Skeletal muscle tissue (tissue), 4 donors: ENCODE results near the gene ZFYVE9. TPM values are rescaled to one million over a fixed set of nuclear protein-coding genes. Genes with fewer than 3 reads are reported as not detected.

ENCODE experiments used
- H3K27ac ChIP-seq: one replicate; pipeline ENCODE4 v1.7.0; 2013; ENCODE audit warnings: mild to moderate bottlenecking, low read depth, low read length, inconsistent platforms
- H3K27me3 ChIP-seq, 3 donors: one replicate each; pipeline ENCODE4 v1.7.0; 2013; ENCODE audit warnings: low read length in 3 of 3; ENCODE audit not compliant: control insufficient read depth in 3 of 3, insufficient read depth in 3 of 3
- H3K36me3 ChIP-seq, 3 donors: one replicate each; pipeline ENCODE4 v1.7.0; 2013; ENCODE audit warnings: low read length in 3 of 3; ENCODE audit not compliant: control insufficient read depth in 3 of 3, insufficient read depth in 3 of 3
- H3K4me1 ChIP-seq, 3 donors: one replicate each; pipeline ENCODE4 v1.7.0; 2013; ENCODE audit warnings: low read length in 3 of 3, mild to moderate bottlenecking in 3 of 3; ENCODE audit not compliant: control insufficient read depth in 3 of 3, insufficient read depth in 3 of 3
- H3K4me3 ChIP-seq, 3 donors: one replicate each; pipeline ENCODE4 v1.7.0; 2013; ENCODE audit warnings: low read length in 3 of 3
- H3K9ac ChIP-seq, 3 donors: one replicate each; pipeline ENCODE4 v1.7.0; 2013; ENCODE audit warnings: low read length in 3 of 3, mild to moderate bottlenecking in 3 of 3, moderate library complexity in 2 of 3, low read depth in 1 of 3
- H3K9me3 ChIP-seq, 3 donors: one replicate each; pipeline ENCODE4 v1.7.0; 2013; ENCODE audit warnings: low read length in 3 of 3; ENCODE audit not compliant: control insufficient read depth in 3 of 3
- total RNA-seq: library from RNA; depleted of rRNA; stranded (reverse); fragments of >200 nt; gene quantifications from one replicate; pipeline ENCODE4 v1.2.3, GENCODE V29; 2014
- donor health status: Osteomylitis.

The ZFYVE9 gene
- total RNA-seq, 1 donor from 2014 or later: 33.9 TPM

DNA sequence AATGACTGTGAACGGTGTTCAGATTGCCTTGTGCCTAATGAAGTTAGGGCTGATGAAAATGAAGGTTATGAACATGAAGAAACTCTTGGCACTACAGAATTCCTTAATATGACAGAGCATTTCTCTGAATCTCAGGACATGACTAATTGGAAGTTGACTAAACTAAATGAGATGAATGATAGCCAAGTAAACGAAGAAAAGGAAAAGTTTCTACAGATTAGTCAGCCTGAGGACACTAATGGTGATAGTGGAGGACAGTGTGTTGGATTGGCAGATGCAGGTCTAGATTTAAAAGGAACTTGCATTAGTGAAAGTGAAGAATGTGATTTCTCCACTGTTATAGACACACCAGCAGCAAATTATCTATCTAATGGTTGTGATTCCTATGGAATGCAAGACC, 96.6 kb downstream of the ZFYVE9 start:
- H3K9me3 ChIP-seq: no peaks in the 10 kb centered on the region
- H3K27ac ChIP-seq: no peak overlapping the region
- peaks cover 0 to 8% (median 0%) of the 10 kb centered on the region in 3 donors for H3K36me3 ChIP-seq
- H3K4me3 ChIP-seq: no peak overlapping the region
- no peak overlapping the region for H3K9ac ChIP-seq
- H3K27me3 ChIP-seq: no peaks in the 10 kb centered on the region
- no peaks in the 10 kb centered on the region for H3K4me1 ChIP-seq

DNA sequence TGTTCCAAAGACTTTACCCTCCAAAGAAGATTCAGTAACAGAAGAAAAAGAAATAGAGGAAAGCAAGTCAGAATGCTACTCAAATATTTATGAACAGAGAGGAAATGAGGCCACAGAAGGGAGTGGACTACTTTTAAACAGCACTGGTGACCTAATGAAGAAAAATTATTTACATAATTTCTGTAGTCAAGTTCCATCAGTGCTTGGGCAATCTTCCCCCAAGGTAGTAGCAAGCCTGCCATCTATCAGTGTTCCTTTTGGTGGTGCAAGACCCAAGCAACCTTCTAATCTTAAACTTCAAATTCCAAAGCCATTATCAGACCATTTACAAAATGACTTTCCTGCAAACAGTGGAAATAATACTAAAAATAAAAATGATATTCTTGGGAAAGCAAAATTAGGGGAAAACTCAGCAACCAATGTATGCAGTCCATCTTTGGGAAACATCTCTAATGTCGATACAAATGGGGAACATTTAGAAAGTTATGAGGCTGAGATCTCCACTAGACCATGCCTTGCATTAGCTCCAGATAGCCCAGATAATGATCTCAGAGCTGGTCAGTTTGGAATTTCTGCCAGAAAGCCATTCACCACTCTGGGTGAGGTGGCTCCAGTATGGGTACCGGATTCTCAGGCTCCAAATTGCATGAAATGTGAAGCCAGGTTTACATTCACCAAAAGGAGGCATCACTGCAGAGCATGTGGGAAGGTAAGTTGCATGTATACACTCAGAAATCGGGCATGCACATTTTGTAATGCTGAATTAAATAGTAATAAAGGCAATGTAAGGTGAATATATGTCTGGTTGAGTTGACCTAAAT, 97.2 kb downstream of the ZFYVE9 start:
- Histone ChIP-seq H3K4me3 (no peak overlapping the region), H3K4me1 (no peaks in the 10 kb centered on the region), H3K9me3 (no peaks in the 10 kb centered on the region), H3K36me3 (peaks cover 0 to 6% (median 0%) of the 10 kb centered on the region in 3 donors), H3K9ac (no peak overlapping the region), H3K27ac (no peak overlapping the region), H3K27me3 (no peaks in the 10 kb centered on the region)

DNA sequence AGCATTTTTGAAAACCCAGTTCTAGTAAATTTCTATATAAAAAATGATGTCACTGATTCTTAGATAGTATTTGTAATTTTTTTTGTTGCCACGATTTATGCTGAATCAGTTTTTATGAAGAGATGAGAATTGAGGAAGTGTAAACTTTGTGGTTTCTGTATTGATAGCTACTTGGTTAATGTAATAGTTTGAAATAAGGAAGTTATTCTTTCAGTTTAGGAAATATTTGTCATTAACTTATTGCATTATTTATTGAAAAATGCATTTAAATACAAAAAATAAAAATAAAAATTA, 97.8 kb downstream of the ZFYVE9 start:
- Histone ChIP-seq H3K9ac (no peak overlapping the region), H3K27ac (no peak overlapping the region), H3K4me1 (no peaks in the 10 kb centered on the region), H3K36me3 (peaks cover 0 to 3% (median 0%) of the 10 kb centered on the region in 3 donors), H3K4me3 (no peak overlapping the region), H3K27me3 (no peaks in the 10 kb centered on the region), H3K9me3 (no peaks in the 10 kb centered on the region)

DNA sequence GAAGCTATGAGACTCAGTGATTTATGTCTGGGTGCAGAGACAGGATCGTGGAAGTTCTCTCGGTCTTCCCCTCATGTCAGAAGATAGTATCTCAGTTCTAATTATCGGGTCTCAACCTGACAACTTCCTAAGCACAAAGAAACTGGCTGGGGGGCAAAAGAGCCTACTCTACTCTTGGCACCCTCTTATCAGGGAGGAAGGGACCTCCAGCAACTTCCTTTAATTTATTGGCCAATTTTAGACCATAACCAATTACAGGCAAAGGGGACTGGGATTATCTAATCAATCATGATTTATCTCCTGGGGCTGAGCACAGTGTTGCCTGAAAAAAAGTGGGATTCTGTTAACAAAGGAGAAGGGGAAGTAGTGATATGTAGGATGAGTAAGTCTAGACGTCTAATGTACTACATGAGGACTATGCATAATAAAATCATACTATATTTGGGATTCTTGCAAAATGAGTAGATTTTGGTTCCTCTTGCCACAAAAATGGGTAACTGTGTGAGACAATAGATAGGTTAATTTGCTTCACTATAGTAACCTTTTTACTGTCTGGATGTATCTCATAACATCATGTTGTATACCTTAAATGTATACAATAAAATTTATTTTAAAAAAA, 98.8 kb downstream of the ZFYVE9 start:
- Histone ChIP-seq H3K27me3 (no peaks in the 10 kb centered on the region), H3K4me1 (no peaks in the 10 kb centered on the region), H3K9me3 (no peaks in the 10 kb centered on the region), H3K4me3 (no peak overlapping the region), H3K36me3 (peaks cover 0 to 3% (median 0%) of the 10 kb centered on the region in 3 donors), H3K9ac (no peak overlapping the region), H3K27ac (no peak overlapping the region)

DNA sequence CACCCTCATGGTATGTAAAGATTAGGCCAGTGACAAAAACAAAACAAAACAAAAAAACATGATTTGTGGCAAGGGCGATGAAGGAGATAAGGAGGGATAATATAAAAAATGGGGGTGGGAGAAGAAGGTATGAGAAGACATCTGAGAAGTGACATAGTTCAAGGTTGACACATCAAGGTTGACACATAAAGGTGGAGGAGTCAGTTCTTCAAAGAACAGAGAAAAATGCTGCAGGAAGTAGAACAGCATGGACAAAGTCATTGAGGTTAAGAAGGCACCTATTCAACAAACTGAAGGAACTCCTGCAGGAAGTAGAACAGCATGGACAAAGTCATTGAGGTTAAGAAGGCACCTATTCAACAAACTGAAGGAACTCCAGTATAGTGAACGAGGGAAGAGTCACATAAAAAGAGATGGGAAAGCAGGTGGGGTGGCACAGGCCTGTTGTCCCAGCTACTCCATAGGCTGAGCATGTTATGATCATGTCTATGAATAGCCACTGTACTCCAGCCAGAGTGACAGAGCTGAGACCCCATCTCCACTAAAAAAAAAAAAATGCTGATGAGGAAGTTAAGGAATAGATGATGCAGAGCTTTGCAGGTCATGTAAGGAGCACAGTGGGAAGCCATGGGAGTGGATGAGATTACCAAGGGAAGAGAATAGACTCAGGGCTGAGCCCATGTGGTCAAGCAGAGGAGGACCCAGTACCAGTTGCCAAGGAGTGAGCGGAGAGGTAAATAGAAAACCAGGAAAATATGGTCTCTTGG, 101.5 kb downstream of the ZFYVE9 start:
- Histone ChIP-seq H3K4me3 (no peak overlapping the region), H3K4me1 (no peaks in the 10 kb centered on the region), H3K9me3 (no peaks in the 10 kb centered on the region), H3K9ac (no peak overlapping the region), H3K36me3 (no peaks in the 10 kb centered on the region), H3K27ac (no peak overlapping the region), H3K27me3 (no peaks in the 10 kb centered on the region)

DNA sequence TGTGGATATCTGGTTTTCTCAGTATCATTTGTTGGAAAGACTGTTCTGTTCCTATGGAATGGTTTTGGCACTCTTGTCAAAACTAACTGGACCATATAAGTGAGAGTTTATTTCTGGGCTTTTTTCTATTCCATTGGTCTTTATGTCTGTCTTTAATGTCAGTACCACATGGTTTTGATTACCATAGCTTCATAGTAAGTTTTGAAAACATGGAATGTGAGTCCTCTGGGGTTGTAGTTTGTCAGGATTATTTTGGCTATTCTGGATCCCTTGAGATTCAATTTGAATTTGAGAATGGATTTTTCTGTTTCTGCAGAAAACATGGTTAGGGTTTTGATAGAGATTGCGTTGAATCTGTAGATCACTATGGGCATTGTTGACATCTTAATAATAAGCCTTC, 107.9 kb downstream of the ZFYVE9 start:
- H3K27ac ChIP-seq: no peak overlapping the region
- no peaks in the 10 kb centered on the region for H3K27me3 ChIP-seq
- H3K36me3 ChIP-seq: no peaks in the 10 kb centered on the region
- H3K9ac ChIP-seq: no peak overlapping the region
- no peak overlapping the region for H3K4me3 ChIP-seq
- H3K9me3 ChIP-seq: no peaks in the 10 kb centered on the region
- H3K4me1 ChIP-seq: no peaks in the 10 kb centered on the region

DNA sequence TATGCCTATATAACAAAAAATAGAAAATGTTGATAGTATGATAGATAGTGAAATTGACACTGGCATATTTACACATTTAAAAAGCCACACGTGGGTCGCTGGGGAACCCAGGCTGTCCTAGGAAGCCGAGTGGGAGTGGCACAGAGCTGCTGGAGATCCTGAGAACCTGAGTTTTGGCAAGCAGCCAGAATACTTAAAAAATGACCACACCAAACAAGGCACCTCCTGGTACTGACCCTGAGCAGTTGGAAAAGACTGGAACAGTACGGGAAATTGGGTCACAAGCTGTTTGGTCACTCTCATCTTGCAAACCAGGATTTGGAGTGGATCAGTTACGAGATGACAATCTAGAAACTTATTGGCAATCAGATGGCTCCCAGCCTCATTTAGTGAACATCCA, 111.5 kb downstream of the ZFYVE9 start:
- no peaks in the 10 kb centered on the region for H3K27me3 ChIP-seq
- no peak overlapping the region for H3K27ac ChIP-seq
- no peaks in the 10 kb centered on the region for H3K9me3 ChIP-seq
- no peak overlapping the region for H3K4me3 ChIP-seq
- no peak overlapping the region for H3K9ac ChIP-seq
- no peaks in the 10 kb centered on the region for H3K36me3 ChIP-seq
- H3K4me1 ChIP-seq: peaks cover 0 to 4% (median 0%) of the 10 kb centered on the region in 3 donors

DNA sequence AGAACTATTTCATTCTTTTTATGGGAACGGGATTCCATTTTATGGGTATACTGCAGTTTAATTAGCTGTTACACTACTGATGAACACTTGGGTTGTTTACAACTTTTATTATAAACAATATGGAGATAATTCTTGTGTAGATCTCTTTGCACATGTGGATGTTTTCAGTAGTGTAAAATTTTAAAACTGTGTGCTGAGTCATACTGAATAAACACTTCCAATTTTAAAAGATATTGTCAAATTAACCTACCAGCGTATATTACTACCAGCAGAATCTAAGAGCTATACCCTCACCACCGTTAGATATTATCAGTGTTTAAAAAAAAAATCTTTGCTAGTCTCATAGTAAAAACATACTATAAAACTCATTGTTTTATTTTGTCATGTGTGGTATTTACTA, 118.0 kb downstream of the ZFYVE9 start:
- no peaks in the 10 kb centered on the region for H3K9me3 ChIP-seq
- no peak overlapping the region for H3K9ac ChIP-seq
- H3K4me1 ChIP-seq: peaks cover 0 to 5% (median 0%) of the 10 kb centered on the region in 3 donors
- no peak overlapping the region for H3K27ac ChIP-seq
- H3K4me3 ChIP-seq: no peak overlapping the region
- no peaks in the 10 kb centered on the region for H3K36me3 ChIP-seq
- no peaks in the 10 kb centered on the region for H3K27me3 ChIP-seq

DNA sequence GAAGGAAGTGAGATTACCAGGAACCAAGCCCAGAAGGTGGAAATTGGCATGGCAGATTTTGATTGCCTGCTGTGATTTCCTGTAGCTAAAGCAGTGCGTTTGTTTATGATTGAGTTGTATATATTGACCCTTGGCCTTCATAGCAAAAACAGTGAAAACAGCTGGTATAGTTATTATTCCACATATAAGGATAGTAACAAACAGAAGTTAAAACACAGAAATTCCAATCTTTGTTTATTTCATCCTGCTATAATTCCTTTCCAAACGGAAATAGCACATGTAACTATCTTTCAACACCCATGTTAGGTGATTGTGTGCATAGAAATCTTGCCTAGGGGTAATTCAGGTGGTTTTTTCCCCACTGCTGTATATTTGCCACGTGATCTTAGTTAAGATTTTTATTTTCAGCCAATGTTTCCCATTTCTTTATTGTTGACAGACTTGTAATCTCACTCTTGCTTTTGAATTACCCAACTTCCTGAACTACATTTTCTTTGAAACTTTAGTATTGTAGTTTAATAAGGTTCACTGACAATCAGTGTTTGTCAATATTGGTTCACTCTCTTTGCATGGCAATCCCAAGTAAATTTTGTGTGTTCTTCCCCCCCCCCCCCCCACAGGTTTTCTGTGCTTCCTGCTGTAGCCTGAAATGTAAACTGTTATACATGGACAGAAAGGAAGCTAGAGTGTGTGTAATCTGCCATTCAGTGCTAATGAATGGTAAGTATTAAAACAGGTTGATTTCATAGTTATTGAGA, 121.4 kb downstream of the ZFYVE9 start:
- Histone ChIP-seq H3K9me3 (no peaks in the 10 kb centered on the region), H3K27me3 (no peaks in the 10 kb centered on the region), H3K36me3 (peaks cover 0 to 3% (median 0%) of the 10 kb centered on the region in 3 donors), H3K4me3 (no peak overlapping the region), H3K27ac (no peak overlapping the region), H3K9ac (no peak overlapping the region), H3K4me1 (peaks cover 0 to 2% (median 0%) of the 10 kb centered on the region in 3 donors)
